Measurements from ENCODE around the gene ADGRA1. TPM values are rescaled to one million over a fixed set of nuclear protein-coding genes. Genes with fewer than 3 reads are reported as not detected.

Gene ADGRA1
- total and polyA plus RNA-seq, 2 of the 8 experiments (the other 6 are each of a cell fraction or from before 2014, with no cell fraction given) = 0.17 to 0.21 TPM

GRCh38 chr10:133043541-133044225 is 44.0 kb upstream of the ADGRA1 start:
- Histone ChIP-seq H3K9me3 (ENCODE audit: insufficient read depth in 2 of 2, low read depth in 1 of 2, low read length in 1 of 2) (no peaks in the 10 kb centered on the region), H4K8ac (ENCODE audit: extremely low read depth, insufficient read depth, low read length) (no peak overlapping the region), H3K4ac (replicated peaks; ENCODE audit: insufficient read length, low read depth, low read length) (no peak overlapping the region), H3K4me3 (ENCODE audit: extremely low read depth in 1 of 4, insufficient read depth in 2 of 4, low read depth in 3 of 4, low read length in 4 of 4) (no peak overlapping the region), H3K23ac (ENCODE audit: insufficient read length) (no peak overlapping the region), H3K4me1 (replicated peaks in 1 of 4; ENCODE audit: control insufficient read depth in 3 of 4, insufficient read depth in 4 of 4, low read length in 3 of 4) (no peaks in the 10 kb centered on the region), H4K20me1 (replicated peaks in 1 of 2; ENCODE audit: control insufficient read depth in 1 of 2, insufficient read depth in 2 of 2, low read length in 2 of 2) (peaks cover 0 to 4% of the 10 kb centered on the region in 2 experiments), H4K91ac (replicated peaks; ENCODE audit: insufficient read length, low read length) (no peak overlapping the region), H3K56ac (replicated peaks; ENCODE audit: insufficient read length, low read depth, low read length) (no peak overlapping the region), H2BK20ac (ENCODE audit: low read length) (no peak overlapping the region), H3K9ac (replicated peaks in 1 of 4; ENCODE audit: extremely low read depth in 1 of 4, low read depth in 3 of 4, low read length in 3 of 4) (no peak overlapping the region), H3K27me3 (replicated peaks in 1 of 4; ENCODE audit: control insufficient read depth in 3 of 4, extremely low read depth in 1 of 4, insufficient read depth in 3 of 4, low read length in 3 of 4) (no peaks in the 10 kb centered on the region), H3K79me1 (ENCODE audit: low read depth, low read length) (no peaks in the 10 kb centered on the region), H3K27ac (ENCODE audit: low read depth, low read length) (no peak overlapping the region), H3K79me2 (ENCODE audit: control insufficient read depth in 1 of 2, insufficient read depth in 2 of 2, low read length in 2 of 2) (no peaks in the 10 kb centered on the region), H3K23me2 (ENCODE audit: low read depth, low read length) (no peaks in the 10 kb centered on the region; the same call in 1 of the 2 replicates), H2BK15ac (ENCODE audit: low read length) (no peak overlapping the region), H2AFZ (ENCODE audit: low read length) (no peak overlapping the region), H2BK120ac (replicated peaks; ENCODE audit: low read depth, low read length) (no peak overlapping the region), H3K4me2 (ENCODE audit: insufficient read depth in 1 of 2, low read depth in 2 of 2, low read length in 2 of 2) (no peak overlapping the region), H3K18ac (ENCODE audit: extremely low read depth, low read length) (no peak overlapping the region), H4K5ac (ENCODE audit: insufficient read length, low read depth, low read length) (no peak overlapping the region), H2BK5ac (ENCODE audit: low read depth, low read length) (no peak overlapping the region; the same call in 1 of the 2 replicates), H2AK5ac (ENCODE audit: low read depth, low read length) (no peak overlapping the region), H2BK12ac (ENCODE audit: low read depth, low read length) (no peak overlapping the region), H3K36me3 (ENCODE audit: control insufficient read depth in 2 of 4, insufficient read depth in 4 of 4, low read length in 3 of 4) (no peaks in the 10 kb centered on the region), H3K14ac (ENCODE audit: insufficient read length) (no peak overlapping the region)
- 93% methylated on average over 13 of the region's 18 CpGs; no CpG with 5 or more reads in 1 of the 2 experiments for WGBS, 2 experiments (ENCODE audit: extremely low coverage in 1 of 2, insufficient coverage in 1 of 2, insufficient read length in 1 of 2, insufficient replicate concordance in 2 of 2, low coverage in 1 of 2, low lambda C conversion rate in 2 of 2, missing lambda C conversion rate in 1 of 2)
- no peak for TF ChIP-seq MAFK (IDR thresholded peaks at IDR 0.05; ENCODE audit: low read depth, low read length)
- TF ChIP-seq TAF1 (IDR thresholded peaks at IDR 0.05; ENCODE audit: low read depth, low read length) = no peak
- no peak for TF ChIP-seq EZH2 (IDR thresholded peaks at IDR 0.05; ENCODE audit: low read depth, low read length, severe bottlenecking)
- TF ChIP-seq CBX5 (IDR thresholded peaks at IDR 0.05; ENCODE audit: low read depth, low read length) = no peak
- no peak for TF ChIP-seq MAX (IDR thresholded peaks at IDR 0.05)
- POLR2A ChIA-PET (ENCODE audit: partially characterized antibody) = interaction anchor here (1.4 kb wide), 1 partner anchor 14 kb away, joined by 3 read pairs; no protein-coding TSS in a partner anchor
- DNase-seq (ENCODE audit: low read depth in 1 of 2, low spot score in 2 of 2) = no peak
- no peak for FAIRE-seq
- CTCF ChIA-PET (ENCODE audit: partially characterized antibody) = interaction anchor here (0.8 to 1.5 kb wide), 5 partner anchors 10 to 106 kb away, joined by 3 to 5 read pairs (median 3); no protein-coding TSS in a partner anchor
